NT2/D1 (cell line): ENCODE measurements around the gene NDUFB11.
"Not testable (repeated sequence)": the region's sequence is repeated elsewhere in the genome, so short reads cannot be mapped to it uniquely, and the experiment has no call there.

Experiments used
- DNase-seq: peaks from one replicate; pipeline ENCODE4 v3.0.0-alpha.2; 2011; ENCODE audit warnings: low read depth, low spot score
- H3K27me3 ChIP-seq: 2 replicates; pipeline ENCODE4 v1.6.0; 2011; ENCODE audit warnings: mild to moderate bottlenecking; ENCODE audit not compliant: insufficient read length, insufficient read depth
- H3K36me3 ChIP-seq: 2 replicates; pipeline ENCODE4 v1.6.1; 2011; ENCODE audit warnings: mild to moderate bottlenecking, low read length, mixed read lengths; ENCODE audit not compliant: insufficient read depth, insufficient read length
- H3K4me1 ChIP-seq: 2 replicates; pipeline ENCODE4 v1.5.1; 2011; ENCODE audit not compliant: insufficient read depth, insufficient read length
- H3K4me3 ChIP-seq: 2 replicates; pipeline ENCODE4 v1.5.1; 2011; ENCODE audit warnings: low read depth; ENCODE audit not compliant: insufficient read length
- H3K9ac ChIP-seq: 2 replicates; pipeline ENCODE4 v1.6.0; 2011; ENCODE audit warnings: low read depth; ENCODE audit not compliant: insufficient read length
- H3K9me3 ChIP-seq: 2 replicates; pipeline ENCODE4 v1.5.1; 2011; ENCODE audit warnings: mild to moderate bottlenecking, low read length; ENCODE audit not compliant: insufficient read depth
- SUZ12 ChIP-seq: IDR thresholded peaks from 2 replicates; pipeline ENCODE4 v1.6.1; 2011; ENCODE audit not compliant: insufficient read length, insufficient read depth; ENCODE audit errors: extremely low read depth
- YY1 ChIP-seq: IDR thresholded peaks from 2 replicates; pipeline ENCODE4 v1.6.1; 2011; ENCODE audit not compliant: insufficient read length, insufficient read depth
- ZNF274 ChIP-seq: IDR thresholded peaks from 2 replicates; pipeline ENCODE4 v1.6.1; 2011; ENCODE audit warnings: mild to moderate bottlenecking, low read depth, low read length

The NDUFB11 gene

DNA sequence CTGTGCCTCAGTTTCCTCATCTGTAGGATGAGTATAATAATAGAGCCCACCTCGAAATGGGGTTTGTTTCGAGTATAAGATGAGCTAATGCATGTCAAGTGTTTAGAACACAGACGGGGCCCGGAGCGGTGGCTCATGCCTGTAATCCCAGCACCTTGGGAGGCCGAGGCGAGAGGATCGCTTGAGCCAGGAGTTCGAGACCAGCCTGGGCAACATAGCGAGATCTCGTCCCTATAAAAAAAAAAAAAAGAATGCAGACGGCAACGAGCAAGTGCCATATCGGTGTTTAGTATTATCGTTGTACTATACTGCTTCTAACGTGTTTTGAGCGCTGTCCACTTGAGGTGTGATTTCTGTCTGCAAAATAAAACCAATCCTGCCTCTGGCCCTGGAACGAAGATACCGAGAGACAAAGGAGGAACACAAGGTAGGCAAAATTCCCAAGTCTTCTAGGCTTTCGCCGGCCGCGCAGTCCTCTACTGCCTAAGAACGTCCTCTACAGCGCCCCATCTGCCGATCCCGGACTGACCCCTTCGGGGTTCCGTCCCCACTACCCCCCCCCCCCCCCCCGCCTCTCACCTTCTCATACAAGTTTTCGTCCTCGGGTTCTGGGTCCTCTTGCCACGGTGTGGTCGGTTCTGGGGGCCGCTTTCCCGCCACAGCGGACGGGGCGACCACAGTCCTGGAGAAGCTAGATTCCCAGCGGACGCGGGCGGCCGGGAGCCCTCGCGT lies 442 bp downstream of the NDUFB11 start:
- H3K9ac ChIP-seq = peak overlapping the region; percentile 96
- H3K27me3 ChIP-seq = no peaks in the 10 kb centered on the region
- DNase-seq = no peak
- H3K4me1 ChIP-seq = peaks cover 9% of the 10 kb centered on the region
- H3K36me3 ChIP-seq = peaks cover 51% of the 10 kb centered on the region
- H3K9me3 ChIP-seq = no peaks in the 10 kb centered on the region
- TF ChIP-seq ZNF274 (no peak), YY1 (no peak), SUZ12 (no peak)
- H3K4me3 ChIP-seq = peak overlapping the region; percentile 93

DNA sequence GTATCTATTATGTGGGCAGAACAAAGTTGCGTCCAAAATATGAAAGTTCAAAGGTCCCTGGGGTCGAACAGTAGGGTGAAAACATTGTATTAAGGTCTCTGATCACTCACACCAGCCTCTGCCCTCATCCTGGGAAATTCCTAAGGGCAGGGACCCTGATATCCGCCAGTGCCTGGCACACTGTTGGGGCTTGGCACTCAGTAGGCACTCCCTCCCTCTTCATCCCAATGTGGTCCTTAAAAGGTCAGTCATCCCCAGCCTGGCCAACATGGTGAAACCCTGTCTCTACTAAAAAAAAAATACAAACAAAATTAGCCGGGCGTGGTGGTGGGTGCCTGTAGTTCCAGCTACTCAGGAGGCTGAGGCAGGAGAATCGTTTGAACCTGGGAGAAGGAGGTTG lies 6.3 kb downstream of the NDUFB11 start:
- H3K4me3 ChIP-seq = no peak overlapping the region
- no peaks in the 10 kb centered on the region for H3K4me1 ChIP-seq
- DNase-seq = no peak
- TF ChIP-seq YY1 (no peak), SUZ12 (no peak), ZNF274 (no peak)
- no peaks in the 10 kb centered on the region for H3K9me3 ChIP-seq
- H3K27me3 ChIP-seq = no peaks in the 10 kb centered on the region
- H3K36me3 ChIP-seq = peaks cover 28% of the 10 kb centered on the region
- H3K9ac ChIP-seq = no peak overlapping the region

DNA sequence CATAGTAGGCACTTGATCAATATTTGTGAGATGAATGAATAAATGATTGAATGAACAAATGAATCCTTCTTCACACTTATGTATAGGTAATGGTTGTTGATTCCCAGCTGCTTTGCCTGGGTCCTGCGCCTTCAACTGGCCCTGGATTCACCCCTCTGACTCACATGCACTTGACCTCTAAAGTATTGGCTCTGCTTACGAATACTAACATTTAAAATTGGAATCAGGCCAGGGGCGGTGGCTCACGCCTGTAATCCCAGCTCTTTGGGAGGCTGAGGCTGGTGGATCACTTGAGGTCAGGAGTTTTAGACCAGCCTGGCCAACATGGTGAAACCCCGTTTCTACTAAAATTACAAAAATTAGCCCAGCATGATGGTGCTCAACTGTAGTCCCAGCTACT lies 8.9 kb downstream of the NDUFB11 start:
- peaks cover 11% of the 10 kb centered on the region for H3K36me3 ChIP-seq
- not testable (repeated sequence) for H3K4me1 ChIP-seq, H3K4me3 ChIP-seq, H3K27me3 ChIP-seq, H3K9ac ChIP-seq, H3K9me3 ChIP-seq, DNase-seq

DNA sequence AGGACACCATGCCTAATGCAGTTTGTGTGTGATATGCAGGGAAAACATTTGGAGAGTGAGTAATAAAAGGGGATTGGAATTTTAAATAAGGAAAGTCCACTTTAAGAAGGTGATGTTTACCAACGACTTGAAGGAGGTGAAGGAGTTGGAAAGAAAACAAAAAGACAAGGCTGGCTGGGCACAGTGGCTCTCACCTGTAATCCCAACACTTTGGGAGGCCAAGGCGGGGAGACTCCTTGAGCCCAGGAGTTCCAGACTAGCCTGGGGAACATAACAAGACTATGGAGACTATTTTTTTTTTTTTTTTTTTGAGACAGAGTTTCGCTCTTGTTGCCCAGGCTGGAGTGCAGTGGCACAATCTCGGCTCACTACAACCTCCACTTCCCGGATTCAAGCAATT lies 11.0 kb downstream of the NDUFB11 start:
- Histone ChIP-seq H3K4me3 (no peak overlapping the region), H3K27me3 (no peaks in the 10 kb centered on the region), H3K9ac (no peak overlapping the region), H3K36me3 (no peaks in the 10 kb centered on the region), H3K9me3 (no peaks in the 10 kb centered on the region), H3K4me1 (no peaks in the 10 kb centered on the region)
- DNase-seq = no peak
- TF ChIP-seq SUZ12 (no peak), ZNF274 (no peak), YY1 (no peak)

DNA sequence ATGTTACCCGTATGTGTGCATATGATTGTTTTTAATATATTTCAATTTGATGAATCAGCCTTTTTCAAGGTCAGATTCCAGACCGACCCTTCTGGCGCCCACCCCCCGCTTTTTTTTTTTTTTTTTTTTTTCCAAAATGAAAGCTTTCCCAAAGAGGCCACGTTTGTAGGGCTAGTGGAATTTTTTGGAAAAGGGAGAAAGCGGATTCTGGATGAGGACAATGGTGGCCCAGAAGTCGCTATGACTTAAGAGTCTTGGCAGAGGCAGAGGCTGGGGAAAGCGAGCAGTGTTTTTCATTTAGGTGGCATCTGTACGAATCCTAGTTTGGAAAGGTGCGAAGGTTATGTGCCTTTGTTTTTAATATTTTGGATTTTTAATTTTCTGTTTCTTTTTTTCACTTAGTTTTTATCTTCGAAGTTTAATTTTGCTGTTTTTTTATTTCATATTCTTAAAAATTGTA lies 14.6 kb downstream of the NDUFB11 start:
- Histone ChIP-seq H3K36me3 (no peaks in the 10 kb centered on the region), H3K4me3 (peak overlapping the region; percentile 63), H3K4me1 (no peaks in the 10 kb centered on the region), H3K9ac (no peak overlapping the region), H3K27me3 (no peaks in the 10 kb centered on the region), H3K9me3 (no peaks in the 10 kb centered on the region)
- TF ChIP-seq YY1 = no peak
- TF ChIP-seq SUZ12 = no peak
- TF ChIP-seq ZNF274 = no peak
- DNase-seq = no peak

DNA sequence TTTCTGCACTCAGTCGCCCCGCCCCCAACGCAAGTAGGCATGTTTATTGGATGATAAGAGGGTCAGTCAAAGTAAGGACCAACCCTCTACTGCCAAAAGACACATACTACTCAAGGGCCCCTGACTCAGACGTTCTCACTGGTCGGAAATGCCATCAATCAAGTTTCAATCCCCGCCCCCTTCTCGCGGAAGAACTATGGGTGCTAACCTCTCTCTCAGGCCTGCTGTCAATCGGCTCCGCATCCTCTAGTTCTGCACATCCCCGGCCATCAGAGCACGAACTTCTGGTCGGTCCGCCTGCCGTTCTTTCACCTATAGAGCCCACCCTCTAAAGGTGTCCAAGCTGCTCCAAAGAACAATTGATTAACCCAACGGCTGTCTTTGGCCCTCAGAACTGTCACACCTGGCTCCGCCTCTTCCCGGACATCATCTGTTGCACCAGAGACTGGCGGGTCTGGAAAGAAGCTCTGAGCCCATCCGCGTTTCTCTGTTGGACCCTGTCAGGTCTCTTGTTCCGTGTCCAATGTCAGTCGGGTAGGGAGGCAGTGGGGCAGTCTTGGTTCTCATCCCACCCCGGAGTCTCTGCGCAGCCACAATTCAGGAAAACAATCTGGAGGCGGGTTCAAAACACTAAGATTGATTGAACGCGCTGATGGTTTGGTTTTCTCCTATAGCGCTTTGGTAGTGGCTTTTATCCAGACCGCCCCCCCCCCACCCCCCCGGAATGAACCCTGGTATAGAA lies 15.2 kb downstream of the NDUFB11 start:
- no peaks in the 10 kb centered on the region for H3K9me3 ChIP-seq

DNA sequence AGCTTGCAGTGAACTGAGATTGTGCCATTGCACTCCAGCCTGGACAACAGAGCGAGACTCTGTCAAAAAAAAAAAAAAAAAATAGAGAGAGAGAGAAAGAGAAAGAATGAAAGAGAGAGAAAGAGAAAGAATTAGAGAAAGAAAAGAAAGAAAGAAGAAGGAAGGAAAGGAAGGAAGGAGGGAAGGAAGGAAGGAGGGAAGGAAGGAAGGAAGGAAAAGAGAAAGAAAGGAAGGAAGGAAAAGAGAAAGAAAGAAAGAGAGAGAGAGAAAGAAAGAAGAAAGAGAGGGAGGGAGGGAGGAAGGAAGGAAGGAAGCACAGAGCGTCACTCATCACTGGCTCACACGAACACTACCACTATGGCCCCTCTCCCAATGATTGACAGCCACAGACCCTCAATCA lies 20.0 kb downstream of the NDUFB11 start:
- not testable (repeated sequence) for H3K9me3 ChIP-seq, H3K9ac ChIP-seq, DNase-seq, H3K4me1 ChIP-seq, H3K27me3 ChIP-seq, H3K36me3 ChIP-seq, H3K4me3 ChIP-seq

More for the DNA sequence above, 15.2 kb downstream of the NDUFB11 start:
- Histone ChIP-seq H3K4me3 (peak overlapping the region; percentile 63), H3K27me3 (no peaks in the 10 kb centered on the region), H3K4me1 (no peaks in the 10 kb centered on the region), H3K9ac (peak overlapping the region; percentile 66), H3K36me3 (no peaks in the 10 kb centered on the region)
- TF ChIP-seq SUZ12 (no peak), ZNF274 (no peak), YY1 (no peak)
- DNase-seq = peak; percentile 94

DNA sequence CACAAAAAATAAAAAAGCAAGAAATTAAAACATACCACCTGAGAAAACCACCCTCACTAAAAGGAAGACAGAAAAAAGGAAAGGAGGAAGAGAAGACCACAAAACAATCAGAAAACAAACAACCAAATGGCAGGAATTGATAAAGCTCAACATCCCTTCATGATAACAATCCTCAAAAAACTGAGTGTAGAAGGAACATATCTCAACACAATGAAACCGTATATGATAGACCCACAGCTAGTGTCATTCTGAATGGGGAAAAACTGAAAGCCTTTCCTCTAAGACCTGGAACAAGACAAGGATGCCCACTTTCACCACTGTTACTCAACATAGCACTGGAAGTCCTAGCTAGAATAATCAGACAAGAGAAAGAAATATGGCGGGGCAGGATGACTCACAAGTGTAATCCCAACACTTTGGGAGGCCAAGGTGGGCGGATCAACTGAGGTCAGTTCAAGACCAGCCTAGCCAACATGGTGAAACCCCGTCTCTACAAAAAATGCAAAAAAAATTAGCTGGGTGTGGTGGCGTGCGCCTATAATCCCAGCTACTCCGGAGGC lies 27.9 kb downstream of the NDUFB11 start:
- not testable (repeated sequence) for H3K27me3 ChIP-seq, H3K4me3 ChIP-seq, H3K9ac ChIP-seq, DNase-seq, H3K4me1 ChIP-seq, H3K9me3 ChIP-seq, H3K36me3 ChIP-seq
